Liver (tissue), 9 donors: ENCODE results near the gene RUNDC1. TPM values are rescaled to one million over a fixed set of nuclear protein-coding genes. Genes with fewer than 3 reads are reported as not detected.

Experiments
- DNase-seq: peaks from one replicate; pipeline ENCODE4 v3.0.0-alpha.2; 2017; ENCODE audit warnings: low spot score
- H3K27ac ChIP-seq, 2 donors: one replicate each; pipeline ENCODE4 v1.7.0; 2013; ENCODE audit warnings: inconsistent platforms in 2 of 2, low read length in 2 of 2, control low read depth in 1 of 2, low read depth in 1 of 2, mild to moderate bottlenecking in 1 of 2
- H3K27me3 ChIP-seq, 4 donors: one replicate each; pipeline versions ENCODE4 v1.6.1 to v1.7.0; 2013; ENCODE audit warnings: low read length in 3 of 4, inconsistent platforms in 1 of 4, mild to moderate bottlenecking in 1 of 4, moderate library complexity in 1 of 4; ENCODE audit not compliant: control insufficient read depth in 4 of 4, insufficient read depth in 4 of 4
- H3K36me3 ChIP-seq, 4 donors: one replicate each; pipeline versions ENCODE4 v1.6.1 to v1.7.0; 2013; ENCODE audit warnings: low read length in 3 of 4, mild to moderate bottlenecking in 3 of 4, low read depth in 1 of 4, moderate library complexity in 1 of 4; ENCODE audit not compliant: control insufficient read depth in 4 of 4, insufficient read depth in 3 of 4
- H3K4me1 ChIP-seq, 4 donors: one replicate each; pipeline versions ENCODE4 v1.6.1 to v1.7.0; 2013; ENCODE audit warnings: low read length in 3 of 4, mild to moderate bottlenecking in 3 of 4, moderate library complexity in 1 of 4; ENCODE audit not compliant: control insufficient read depth in 4 of 4, insufficient read depth in 4 of 4
- H3K4me3 ChIP-seq, 3 donors: one replicate each; pipeline versions ENCODE4 v1.6.1 to v1.7.0; 2013; ENCODE audit warnings: low read length in 3 of 3, control low read depth in 1 of 3, low read depth in 1 of 3, mild to moderate bottlenecking in 1 of 3
- H3K9ac ChIP-seq, 2 donors: one replicate each; pipeline ENCODE4 v1.7.0; 2013; ENCODE audit warnings: low read length in 2 of 2, mild to moderate bottlenecking in 2 of 2, moderate library complexity in 2 of 2, control low read depth in 1 of 2, low read depth in 1 of 2
- H3K9me3 ChIP-seq, 4 donors: one replicate each; pipeline versions ENCODE4 v1.6.1 to v1.7.0; 2013; ENCODE audit warnings: low read length in 3 of 4; ENCODE audit not compliant: control insufficient read depth in 4 of 4
- CTCF ChIP-seq: fragments of 150-350 bp; IDR thresholded peaks from 2 replicates; pipeline ENCODE4 v1.5.1; 2017; ENCODE audit warnings: improper control_type of control experiment, low read depth, low read length; ENCODE audit not compliant: missing input control
- EGR1 ChIP-seq, 2 donors: IDR thresholded peaks; 2 replicates each; pipeline ENCODE4 v1.6.1; 2016 to 2018; ENCODE audit warnings: antibody characterized with exemption in 2 of 2, low read depth in 2 of 2
- FOXA2 ChIP-seq: IDR thresholded peaks from 2 replicates; pipeline ENCODE4 v1.6.1; 2016; ENCODE audit warnings: antibody characterized with exemption
- GABPA ChIP-seq, 2 donors: IDR thresholded peaks in 1 of 2; conservative IDR thresholded peaks in 1 of 2; 2 replicates each; pipeline ENCODE4 v1.6.1; 2016; ENCODE audit warnings: antibody characterized with exemption in 2 of 2, mild to moderate bottlenecking in 1 of 2, moderate library complexity in 1 of 2
- HNF4A ChIP-seq, 2 donors: conservative IDR thresholded peaks; 2 replicates each; pipeline ENCODE4 v1.6.1; 2016; ENCODE audit warnings: antibody characterized with exemption in 2 of 2, mild to moderate bottlenecking in 2 of 2
- HNF4G ChIP-seq: IDR thresholded peaks from 2 replicates; pipeline ENCODE4 v1.6.1; 2016; ENCODE audit warnings: antibody characterized with exemption
- JUND ChIP-seq, 2 donors: IDR thresholded peaks; 2 replicates each; pipeline ENCODE4 v1.6.1; 2016; ENCODE audit warnings: antibody characterized with exemption in 2 of 2
- NR2F2 ChIP-seq: IDR thresholded peaks from 2 replicates; pipeline ENCODE4 v1.6.1; 2016; ENCODE audit warnings: antibody characterized with exemption
- RAD21 ChIP-seq, 2 donors: IDR thresholded peaks; 2 replicates each; pipeline ENCODE4 v1.6.1; 2016; ENCODE audit warnings: antibody characterized with exemption in 2 of 2, mild to moderate bottlenecking in 2 of 2
- REST ChIP-seq: IDR thresholded peaks from 2 replicates; pipeline ENCODE4 v1.6.1; 2016; ENCODE audit warnings: antibody characterized with exemption, mild to moderate bottlenecking
- RXRA ChIP-seq, 2 donors: IDR thresholded peaks; 2 replicates each; pipeline ENCODE4 v1.6.1; 2017 to 2018; ENCODE audit warnings: antibody characterized with exemption in 2 of 2, mild to moderate bottlenecking in 1 of 2
- SP1 ChIP-seq: IDR thresholded peaks from 2 replicates; pipeline ENCODE4 v1.6.1; 2018; ENCODE audit warnings: antibody characterized with exemption, mild to moderate bottlenecking
- TAF1 ChIP-seq: conservative IDR thresholded peaks from 2 replicates; pipeline ENCODE4 v1.6.1; 2016; ENCODE audit warnings: antibody characterized with exemption, mild to moderate bottlenecking
- YY1 ChIP-seq: IDR thresholded peaks from 2 replicates; pipeline ENCODE4 v1.6.1; 2016; ENCODE audit warnings: antibody characterized with exemption, mild to moderate bottlenecking
- ZBTB33 ChIP-seq: IDR thresholded peaks from 2 replicates; pipeline ENCODE4 v1.6.1; 2016; ENCODE audit warnings: antibody characterized with exemption
- WGBS: extraction: QIAGEN DNeasy Blood & Tissue Kit; methylation state at CpG from one replicate; pipeline ENCODE4 v1.1.7; 2013; 5-methylcytosine and 5-hydroxymethylcytosine counted together
- polyA plus RNA-seq, 2 donors: library from polyadenylated mRNA; stranded (reverse) in 1 of 2; unstranded in 1 of 2; fragments of 200-250 nt in 1 of 2; fragments of >200 nt in 1 of 2; fragmentation: Nextera tagmentation in 1 of 2; extraction: Ambion mirVana in 1 of 2; gene quantifications; one replicate each; pipeline versions ENCODE4 v1.2.1 to v1.2.3, GENCODE V29; 2013 to 2015
- total RNA-seq, 2 donors: library from RNA; depleted of rRNA; stranded (reverse); fragments of >200 nt; gene quantifications; one replicate each; pipeline ENCODE4 v1.2.3, GENCODE V29; 2014
- TF ChIP-seq, protein P1 (sequence below): IDR thresholded peaks from 2 replicates; pipeline ENCODE4 v1.6.1; 2016; ENCODE audit warnings: antibody characterized with exemption
- TF ChIP-seq, protein P2 (sequence below): IDR thresholded peaks from 2 replicates; pipeline ENCODE4 v1.6.1; 2016; ENCODE audit warnings: antibody characterized with exemption
- donor health status: healthy.
- donor health status: healthy.
- donor health status: healthy.
- donor health status: healthy.
- donor health status: healthy.

Gene RUNDC1
- total and polyA plus RNA-seq, 4 donors = 2.9 to 8.1 (median 4.4) TPM

- no peak for TF ChIP-seq NR2F2
- TF ChIP-seq, protein P1, sequence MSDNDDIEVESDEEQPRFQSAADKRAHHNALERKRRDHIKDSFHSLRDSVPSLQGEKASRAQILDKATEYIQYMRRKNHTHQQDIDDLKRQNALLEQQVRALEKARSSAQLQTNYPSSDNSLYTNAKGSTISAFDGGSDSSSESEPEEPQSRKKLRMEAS = no peak
- TF ChIP-seq YY1 = no peak
- no peak for TF ChIP-seq ZBTB33
- no peak for TF ChIP-seq REST
- no peak for TF ChIP-seq RAD21 (IDR thresholded peaks at IDR 0.05)
- no peak for TF ChIP-seq CTCF
- TF ChIP-seq, protein P2, sequence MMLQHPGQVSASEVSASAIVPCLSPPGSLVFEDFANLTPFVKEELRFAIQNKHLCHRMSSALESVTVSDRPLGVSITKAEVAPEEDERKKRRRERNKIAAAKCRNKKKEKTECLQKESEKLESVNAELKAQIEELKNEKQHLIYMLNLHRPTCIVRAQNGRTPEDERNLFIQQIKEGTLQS = no peak
- TF ChIP-seq TAF1 = no peak
- no peak for TF ChIP-seq RXRA (IDR thresholded peaks at IDR 0.05)
- TF ChIP-seq HNF4G = no peak
- TF ChIP-seq SP1 = no peak
- TF ChIP-seq EGR1 (IDR thresholded peaks at IDR 0.05; ENCODE audit: low read depth in 2 of 2) = no peak
- no peak for TF ChIP-seq FOXA2
- TF ChIP-seq JUND (IDR thresholded peaks at IDR 0.05) = no peak
- TF ChIP-seq GABPA (IDR thresholded peaks at IDR 0.05 in 1 of 2, conservative IDR thresholded peaks at IDR 0.05 in 1 of 2) = no peak
- no peak for TF ChIP-seq HNF4A (conservative IDR thresholded peaks at IDR 0.05)
- H3K4me3 ChIP-seq = no peak overlapping the region
- 98% methylated on average over 1 of the region's 1 CpG for WGBS
- no peaks in the 10 kb centered on the region for H3K4me1 ChIP-seq
- no peaks in the 10 kb centered on the region for H3K27me3 ChIP-seq
- no peak overlapping the region for H3K27ac ChIP-seq
- no peak for DNase-seq
- H3K9ac ChIP-seq = no peak overlapping the region
- H3K9me3 ChIP-seq = no peaks in the 10 kb centered on the region
- peaks cover 12 to 77% (median 57%) of the 10 kb centered on the region in 4 donors for H3K36me3 ChIP-seq
Measured at GRCh38 chr17:42953669-42954068, 26.7 kb upstream of the RUNDC1 start.
